Amniotic stem cell (primary cell): Measurements from ENCODE around the gene TEF.
A peak's percentile ranks its signal among the peaks of the same experiment; 100 is the strongest.
"Not testable (repeated sequence)": the region's sequence is repeated elsewhere in the genome, so short reads cannot be mapped to it uniquely, and the experiment has no call there.

Source experiments
- DNase-seq: peaks from one replicate; lab custom pipeline; 2025; lab: John Stamatoyannopoulos, UW

The TEF gene

DNA sequence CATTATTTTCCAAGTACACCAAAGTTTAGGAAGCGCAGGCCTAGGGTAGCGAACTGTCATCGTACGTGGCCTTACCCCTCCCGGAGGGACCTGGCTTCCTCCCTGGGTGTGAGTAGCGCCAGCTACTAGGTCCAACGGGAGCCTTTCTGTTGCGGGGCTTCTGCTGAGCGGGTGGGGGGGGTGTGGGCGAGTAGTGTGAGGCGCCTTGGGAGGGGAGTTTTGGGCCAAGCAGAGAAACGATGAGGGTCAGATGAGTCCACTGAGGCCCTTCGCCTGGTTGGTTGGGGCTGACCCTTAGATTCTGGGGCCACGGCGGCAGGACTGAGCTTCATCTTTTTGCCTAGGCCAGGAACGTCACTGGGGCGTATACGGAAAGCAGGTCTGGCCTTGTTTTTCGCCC is 868 bp downstream of the TEF start:
- no peak for DNase-seq

DNA sequence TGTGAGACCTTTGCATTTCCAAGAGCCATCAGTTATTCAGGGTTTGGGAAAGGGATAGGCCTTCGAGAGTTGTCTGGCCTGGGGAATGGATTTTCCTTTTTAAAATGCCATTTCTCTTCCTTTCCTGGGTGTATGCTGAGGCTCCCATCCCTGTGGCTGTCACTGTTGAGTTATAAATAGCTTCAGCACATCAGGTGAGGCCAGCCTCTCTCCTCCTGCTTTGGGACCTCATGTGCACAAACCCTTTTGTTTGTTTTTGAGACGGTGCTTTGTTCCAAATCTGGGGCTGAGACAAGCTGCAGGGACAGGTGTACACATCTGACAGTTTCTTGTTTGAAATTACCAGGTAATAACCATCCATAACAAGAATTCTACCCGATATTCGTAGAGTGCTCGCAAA is 1.3 kb downstream of the TEF start:
- DNase-seq, result no peak

DNA sequence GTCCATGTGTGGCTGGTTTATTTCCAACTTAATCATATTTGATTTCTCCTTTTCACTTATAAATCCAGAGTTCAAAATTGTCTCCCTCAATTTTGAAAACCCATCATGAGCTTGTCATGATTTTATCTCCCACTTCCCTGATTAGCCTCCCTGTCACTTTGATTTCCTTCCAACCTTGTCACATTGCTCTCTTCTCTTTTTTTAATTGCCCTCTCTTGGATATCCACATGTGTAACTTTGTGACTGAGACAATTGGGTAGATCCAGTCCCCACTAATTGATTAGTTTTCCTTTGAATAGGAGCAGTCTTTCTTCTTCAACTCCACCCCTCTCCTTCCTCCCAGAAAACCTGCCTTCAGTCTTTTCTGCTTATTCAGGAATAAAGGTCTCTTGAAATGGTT is 2.4 kb downstream of the TEF start:
- no peak for DNase-seq

DNA sequence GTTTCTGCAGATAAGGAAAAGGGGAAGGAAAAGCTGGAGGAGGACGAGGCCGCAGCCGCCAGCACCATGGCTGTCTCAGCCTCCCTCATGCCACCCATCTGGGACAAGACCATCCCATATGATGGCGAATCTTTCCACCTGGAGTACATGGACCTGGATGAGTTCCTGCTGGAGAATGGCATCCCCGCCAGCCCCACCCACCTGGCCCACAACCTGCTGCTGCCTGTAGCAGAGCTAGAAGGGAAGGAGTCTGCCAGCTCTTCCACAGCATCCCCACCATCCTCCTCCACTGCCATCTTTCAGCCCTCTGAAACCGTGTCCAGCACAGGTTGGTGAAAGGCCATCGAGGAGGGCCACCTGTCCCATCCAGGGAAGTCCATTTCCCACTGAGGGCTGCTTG is 5.6 kb downstream of the TEF start:
- DNase-seq, result no peak

DNA sequence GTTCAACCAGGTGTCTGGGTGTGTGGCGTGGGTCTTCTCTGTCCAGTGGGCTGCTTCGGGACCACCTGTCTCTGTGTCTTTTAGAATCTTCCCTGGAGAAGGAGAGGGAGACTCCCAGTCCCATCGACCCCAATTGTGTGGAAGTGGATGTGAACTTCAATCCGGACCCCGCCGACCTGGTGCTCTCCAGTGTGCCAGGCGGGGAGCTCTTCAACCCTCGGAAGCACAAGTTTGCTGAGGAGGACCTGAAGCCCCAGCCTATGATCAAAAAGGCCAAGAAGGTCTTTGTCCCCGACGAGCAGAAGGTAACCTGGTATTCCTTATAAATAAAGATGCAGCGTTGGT is 12.2 kb downstream of the TEF start:
- no peak for DNase-seq

DNA sequence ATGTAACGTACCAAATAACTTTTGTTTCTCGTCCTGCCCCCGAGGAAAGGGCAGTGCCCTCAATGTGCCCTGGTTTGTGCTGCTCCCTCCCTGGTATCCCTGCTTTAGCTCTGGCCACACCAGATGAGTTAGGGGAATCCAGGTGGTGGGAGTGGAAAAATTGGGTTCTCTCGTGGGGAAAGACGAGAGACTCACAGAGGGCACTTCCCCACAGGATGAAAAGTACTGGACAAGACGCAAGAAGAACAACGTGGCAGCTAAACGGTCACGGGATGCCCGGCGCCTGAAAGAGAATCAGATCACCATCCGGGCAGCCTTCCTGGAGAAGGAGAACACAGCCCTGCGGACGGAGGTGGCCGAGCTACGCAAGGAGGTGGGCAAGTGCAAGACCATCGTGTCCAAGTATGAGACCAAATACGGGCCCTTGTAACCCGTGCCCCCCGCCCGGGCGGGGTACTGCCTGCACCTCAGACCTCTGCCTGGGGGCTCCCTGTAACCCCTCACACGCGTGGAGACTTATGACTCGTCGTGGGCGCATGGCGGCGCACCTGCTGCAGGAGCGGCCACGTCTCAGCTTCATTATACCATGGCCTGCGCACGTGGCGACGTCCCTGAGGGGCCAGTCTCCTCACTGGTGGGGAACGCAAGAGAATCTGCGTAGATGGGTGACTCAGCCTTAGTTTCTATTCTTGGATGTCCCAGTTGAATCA is 13.9 kb downstream of the TEF start:
- no peak for DNase-seq

DNA sequence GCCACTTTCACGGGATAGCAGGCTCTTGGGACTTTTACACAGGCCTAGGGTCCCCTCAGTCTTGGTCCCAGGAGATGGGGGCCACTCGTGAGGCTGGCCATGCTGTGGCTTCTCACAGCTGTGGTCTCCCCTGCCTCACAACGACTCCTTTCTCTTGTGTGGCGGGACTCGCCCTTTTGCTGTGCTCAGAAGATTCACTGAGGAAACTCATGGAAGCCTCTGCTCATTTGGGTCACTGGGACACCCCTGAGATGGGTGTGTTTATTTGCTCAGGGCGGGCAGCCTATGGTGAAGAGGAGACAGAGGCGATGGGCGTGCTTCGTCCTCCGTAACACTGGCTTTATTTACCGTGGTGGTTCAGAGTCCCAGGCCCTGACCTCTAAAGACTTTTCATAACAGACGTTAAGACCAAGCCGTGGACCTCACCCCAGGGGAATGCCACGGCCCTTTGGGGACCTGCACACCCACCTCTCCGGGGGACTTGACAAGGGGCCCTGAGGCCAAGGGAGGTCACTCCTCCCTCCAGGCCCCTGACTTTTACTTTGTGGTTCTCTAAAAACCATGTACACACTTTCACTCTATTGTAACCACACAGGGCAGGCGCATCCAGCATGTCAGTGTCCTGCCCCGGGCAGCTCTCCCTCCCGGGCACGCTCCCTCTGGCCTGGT is 15.5 kb downstream of the TEF start:
- no peak for DNase-seq

DNA sequence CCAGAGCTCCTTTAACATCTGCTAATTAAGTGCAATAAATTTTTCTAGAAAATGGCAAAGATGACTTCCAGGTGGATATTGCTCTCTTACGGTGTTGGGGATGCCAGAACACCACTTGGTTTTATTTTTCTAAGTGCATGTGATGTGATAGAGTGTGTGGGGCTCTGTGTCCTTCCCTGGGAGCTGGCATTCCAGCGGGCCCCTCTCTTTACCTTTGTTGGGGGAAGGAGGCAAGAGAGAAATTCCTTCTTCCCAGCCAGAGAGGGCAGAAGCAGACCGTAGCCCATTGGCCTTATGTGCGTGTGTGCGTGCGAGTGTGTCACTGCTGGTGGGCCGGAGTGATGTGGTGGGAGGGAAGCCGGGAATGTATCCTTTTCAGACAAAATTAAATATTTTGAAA is 17.2 kb downstream of the TEF start:
- no peak for DNase-seq

DNA sequence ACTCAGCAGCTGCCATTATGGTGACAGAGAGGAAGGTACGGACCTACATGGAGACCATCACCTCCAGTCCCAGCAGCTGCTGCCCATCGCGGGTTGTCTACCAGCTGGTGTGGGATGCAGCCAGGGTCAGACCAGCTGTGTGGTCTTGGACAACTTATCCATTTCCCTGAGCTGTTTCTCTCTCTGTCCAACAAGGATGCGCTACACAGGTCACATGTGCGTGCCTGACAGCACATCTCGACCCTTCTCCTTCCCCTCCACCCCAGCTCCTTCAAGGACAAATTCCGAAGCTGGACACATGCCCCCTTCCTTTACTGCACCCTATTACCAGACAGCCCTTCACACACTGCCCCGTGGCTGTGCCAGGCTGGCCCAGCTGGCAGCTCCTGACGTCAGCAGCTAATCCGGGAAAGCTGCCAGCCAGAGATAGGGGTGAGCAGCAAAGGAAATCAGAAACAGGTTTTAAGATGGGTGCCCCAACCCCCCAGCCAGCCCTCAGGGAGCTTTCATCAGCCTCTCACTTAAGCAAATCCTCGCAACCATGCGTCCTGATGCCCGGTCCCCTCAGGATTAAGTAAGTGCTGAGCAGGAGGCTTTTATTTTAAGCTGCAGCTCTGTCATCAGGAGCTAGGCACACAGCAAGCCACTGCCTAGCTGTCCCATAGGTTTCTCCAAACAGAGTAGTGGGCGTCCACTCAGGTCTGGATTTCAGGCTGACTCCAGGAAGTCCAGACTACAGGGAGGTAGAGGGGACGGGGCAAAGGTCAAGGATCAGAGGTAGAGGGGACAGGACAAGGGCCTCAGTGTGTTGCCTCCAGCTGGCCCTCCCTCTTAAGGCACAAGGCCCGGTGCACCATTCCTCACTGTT is 20.3 kb downstream of the TEF start:
- peak; percentile 75 for DNase-seq

DNA sequence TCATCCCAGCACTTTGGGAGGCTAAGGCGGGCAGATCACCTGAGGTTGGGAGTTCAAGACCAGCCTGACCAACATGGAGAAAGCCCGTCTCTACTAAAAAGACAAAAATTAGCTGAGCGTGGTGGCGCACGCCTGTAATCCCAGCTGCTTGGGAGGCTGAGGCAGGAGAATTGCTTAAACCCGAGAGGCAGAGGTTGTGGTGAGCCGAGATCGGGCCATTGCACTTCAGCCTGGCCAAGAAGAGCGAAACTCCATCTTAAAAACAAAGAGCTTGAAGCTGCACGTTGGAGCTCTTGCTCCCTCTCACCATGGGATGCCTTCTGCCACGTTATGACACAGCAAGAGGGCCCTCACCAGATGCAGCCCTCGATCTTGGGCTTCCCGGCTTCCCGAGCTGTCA is 21.1 kb downstream of the TEF start:
- DNase-seq, result not testable (repeated sequence)

DNA sequence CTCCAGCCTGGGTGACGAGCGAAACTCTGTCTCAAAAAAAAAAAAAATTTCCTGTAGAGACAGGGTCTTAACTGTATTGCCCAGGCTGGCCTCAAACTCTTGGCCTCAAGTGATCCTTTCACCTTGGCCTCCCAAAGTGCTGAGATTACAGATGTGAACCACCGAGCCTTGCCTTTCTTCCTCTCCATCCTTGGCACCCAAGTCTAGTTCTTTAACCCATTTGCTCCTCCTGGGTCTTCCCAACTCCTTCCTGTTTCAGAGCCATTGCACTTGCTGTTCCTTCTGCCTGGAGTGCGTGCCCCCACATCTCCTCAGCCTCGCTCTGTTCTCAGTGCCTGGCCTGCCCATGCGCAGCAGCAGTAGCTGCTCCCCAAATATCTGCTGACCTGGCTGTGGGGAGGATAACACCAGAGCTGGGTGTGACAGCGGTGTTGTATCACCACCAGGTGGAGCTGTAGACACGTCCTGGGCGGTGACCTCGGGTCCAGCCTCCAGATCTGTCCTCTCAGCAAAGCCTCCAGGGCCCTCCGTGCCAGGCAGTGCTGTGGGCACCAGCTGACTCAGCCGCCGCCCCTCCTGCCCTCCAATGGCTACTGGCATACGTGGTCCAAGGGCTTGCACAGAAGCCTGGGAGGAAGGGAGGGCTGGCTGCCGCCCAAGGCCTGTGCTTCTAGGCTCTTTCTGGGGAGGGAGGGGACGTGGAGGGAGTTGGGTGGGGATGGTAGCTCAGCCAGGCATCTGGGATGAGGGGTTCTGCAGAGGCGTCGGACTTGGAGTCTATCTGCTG is 22.0 kb downstream of the TEF start:
- DNase-seq, result peak; percentile 64

DNA sequence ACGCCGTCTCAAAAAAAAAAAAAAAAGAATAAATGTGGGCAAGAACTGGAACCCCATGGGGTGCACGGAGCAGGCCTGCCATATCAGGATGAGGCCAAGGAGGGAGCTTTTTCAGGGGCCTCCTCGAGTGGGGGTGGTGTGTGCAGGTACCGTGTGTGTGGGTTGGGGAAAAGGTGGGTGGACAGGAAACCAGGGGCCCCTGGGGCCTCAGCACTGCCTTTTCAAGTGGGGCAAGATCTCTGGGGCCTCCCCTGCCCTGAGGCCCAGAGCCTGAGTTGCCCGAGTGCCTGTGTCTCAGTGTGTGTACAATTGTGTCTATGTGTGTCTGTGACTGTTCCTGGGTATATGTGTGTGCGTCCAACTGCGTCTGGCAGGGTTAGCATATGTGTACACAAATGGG is 23.8 kb downstream of the TEF start:
- DNase-seq, result no peak

DNA sequence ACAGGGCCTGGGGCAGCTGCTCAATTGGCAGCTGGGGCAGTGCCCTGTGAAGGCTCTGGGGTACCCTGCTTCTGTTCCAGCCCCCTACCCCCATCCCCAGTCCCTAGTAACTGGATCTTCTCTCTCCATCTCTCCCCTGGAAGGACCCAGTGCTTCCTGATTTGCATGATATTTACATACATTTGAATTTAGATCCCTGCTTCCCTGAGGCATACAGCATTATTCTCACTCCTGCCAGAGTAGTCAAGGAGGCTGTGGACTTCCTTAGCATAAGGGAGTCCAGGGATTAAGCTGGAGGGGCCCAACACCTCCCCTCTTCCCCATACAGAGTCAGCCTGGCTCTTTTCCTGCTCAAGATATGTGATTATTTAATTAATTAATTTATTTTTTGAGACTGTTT is 24.7 kb downstream of the TEF start:
- no peak for DNase-seq

DNA sequence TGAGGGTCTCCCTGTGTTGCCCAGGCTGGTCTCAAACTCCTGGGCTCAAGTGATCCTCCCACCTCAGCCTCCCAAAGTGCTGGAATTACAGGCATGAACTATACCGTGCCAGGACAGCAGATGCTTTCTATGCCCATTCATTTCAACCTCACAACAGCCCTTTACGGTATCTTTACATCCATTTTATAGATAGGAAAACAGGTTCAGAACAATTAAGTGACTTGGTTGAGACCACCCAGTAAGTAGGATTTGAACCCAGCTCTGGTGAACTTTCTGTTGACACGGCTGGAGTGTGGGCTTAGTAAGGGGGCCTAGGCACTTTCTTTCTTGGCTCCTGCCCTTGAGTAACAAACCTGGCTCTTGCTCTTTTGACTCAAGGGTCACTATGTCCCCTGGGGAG is 25.7 kb downstream of the TEF start:
- no peak for DNase-seq

DNA sequence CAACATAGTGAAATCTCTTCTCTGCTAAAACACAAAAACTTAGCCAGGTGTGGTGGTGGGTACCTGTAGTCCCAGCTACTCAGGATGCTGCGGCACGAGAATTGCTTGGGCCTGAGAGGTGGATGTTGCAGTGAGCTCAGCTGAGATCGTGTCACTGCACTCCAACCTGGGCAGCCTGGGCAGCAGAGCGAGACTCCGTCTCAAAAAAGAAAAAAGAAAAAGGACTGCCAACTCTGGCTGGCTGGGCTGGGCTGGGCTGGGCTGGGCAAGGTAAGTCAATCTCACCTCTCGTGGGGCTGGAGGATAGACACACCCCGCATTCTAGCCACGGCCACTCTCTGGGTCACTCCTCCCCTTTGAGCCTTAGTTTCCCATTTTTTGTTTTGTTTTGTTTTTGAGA is 26.9 kb downstream of the TEF start:
- no peak for DNase-seq

DNA sequence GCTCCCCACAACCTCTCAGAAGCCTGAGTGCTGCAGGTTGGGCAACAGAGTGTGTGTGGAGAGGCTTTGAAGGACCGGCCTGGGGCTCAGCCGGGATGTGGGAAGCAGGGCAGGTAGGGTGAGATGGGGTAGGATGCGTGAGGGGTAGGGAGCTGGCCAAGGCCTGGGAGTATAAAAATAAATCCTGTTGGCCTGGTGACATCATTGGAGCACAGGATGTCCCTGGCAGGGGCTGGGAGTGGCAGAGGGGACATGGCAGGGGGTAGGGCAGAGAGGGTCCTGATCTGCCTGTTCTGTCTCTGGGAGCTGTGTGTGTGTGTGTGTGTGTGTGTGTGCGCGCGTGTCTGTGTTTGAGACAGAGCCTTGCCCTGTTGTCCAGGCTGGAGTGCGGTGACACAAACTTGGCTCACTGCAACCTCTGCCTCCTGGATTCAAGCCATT is 28.6 kb downstream of the TEF start:
- DNase-seq, result no peak

DNA sequence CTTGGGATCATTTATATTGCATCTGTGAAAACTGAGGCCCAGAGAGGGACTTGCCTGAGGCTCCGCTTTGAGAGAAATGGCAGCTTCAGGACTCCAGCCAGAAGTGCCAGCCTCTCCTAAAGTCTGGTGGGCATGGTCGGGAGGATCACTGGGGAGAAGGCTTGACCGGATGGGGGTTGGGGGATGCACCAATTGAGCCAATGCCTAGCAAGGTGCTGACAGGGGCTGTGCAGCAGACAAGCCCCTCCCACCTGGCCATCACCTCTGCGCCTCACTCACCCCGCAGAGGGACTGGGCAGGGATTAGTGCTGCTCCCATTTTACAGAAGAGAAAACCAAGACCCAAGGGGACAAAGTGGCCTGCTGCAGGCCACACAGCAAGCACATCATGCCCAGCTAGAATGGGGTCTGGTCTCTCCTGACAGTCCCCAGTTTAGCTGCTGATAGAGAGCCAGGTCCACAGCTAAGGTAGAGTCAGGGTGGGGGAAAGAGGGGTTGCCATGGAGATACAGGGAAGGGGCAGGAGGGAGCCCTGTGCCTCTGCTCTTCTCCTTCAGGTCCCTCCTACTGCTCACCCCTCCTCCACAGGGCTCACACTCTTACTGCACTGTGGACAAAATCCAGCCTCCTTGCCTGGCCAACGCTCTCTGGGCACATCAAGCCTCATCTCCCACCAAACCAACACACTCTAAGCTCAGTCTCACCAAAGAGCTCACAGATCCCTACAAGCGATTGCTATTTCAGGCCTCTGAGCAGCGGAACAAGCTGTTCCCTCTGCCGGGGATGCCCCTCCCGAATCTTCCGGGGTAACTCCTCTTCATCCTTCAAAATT is 29.5 kb downstream of the TEF start:
- no peak for DNase-seq

DNA sequence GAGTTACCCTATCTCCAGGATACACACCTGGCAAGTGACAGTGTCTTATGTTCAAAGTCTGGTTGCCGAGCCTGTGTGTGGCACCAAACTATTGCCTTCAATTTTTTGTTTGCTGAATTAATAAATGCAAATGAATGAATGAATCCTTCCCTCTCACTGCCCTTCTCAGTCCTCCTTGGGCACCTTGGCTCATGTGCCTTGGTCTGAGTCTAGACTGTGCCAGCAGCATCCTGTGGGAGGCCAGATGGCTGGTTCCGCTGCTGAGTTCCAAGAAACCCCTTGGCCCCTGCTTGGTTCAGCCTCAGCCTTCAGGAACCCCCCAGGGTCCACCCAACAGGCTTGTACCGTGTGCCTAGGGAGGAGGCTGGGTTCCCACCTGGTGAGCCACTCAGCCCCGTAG is 33.8 kb downstream of the TEF start:
- DNase-seq, result no peak

DNA sequence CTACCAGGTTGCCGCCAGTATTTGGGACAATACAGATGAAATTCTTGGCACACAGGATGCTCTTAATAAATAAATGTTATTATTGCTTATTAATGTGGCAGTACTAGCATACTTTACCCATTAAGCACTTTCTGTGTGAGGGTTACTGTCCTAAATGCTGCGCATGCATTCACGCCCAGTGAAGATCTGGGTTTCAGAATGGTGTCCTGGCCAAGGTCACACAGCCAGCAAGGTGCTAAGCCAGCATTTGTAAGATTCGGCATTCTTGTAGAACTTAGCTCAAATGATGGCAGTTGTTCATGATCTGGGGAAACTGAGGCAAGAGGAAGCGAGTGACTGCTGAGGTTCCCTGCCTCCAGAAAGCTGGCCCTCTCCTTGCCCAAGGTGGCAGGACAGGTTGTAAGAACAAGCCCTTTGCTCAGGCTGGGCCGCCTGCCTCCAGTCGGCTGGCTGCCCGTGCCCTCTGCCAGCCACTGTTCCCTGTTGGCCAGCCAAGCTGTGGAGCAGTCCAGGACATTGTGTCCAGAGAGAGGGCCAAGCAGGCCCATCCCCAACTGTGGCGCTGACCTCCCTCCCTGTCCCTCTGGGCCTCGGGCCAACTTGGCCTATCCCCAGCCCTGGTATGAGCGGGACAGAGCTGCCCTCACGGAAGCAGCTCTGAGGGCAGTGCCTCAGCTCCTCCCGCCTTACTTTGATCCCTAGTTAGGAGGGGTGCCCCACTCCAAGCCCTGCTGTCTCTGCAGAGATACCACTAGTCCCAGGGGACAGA is 36.1 kb downstream of the TEF start:
- no peak for DNase-seq

DNA sequence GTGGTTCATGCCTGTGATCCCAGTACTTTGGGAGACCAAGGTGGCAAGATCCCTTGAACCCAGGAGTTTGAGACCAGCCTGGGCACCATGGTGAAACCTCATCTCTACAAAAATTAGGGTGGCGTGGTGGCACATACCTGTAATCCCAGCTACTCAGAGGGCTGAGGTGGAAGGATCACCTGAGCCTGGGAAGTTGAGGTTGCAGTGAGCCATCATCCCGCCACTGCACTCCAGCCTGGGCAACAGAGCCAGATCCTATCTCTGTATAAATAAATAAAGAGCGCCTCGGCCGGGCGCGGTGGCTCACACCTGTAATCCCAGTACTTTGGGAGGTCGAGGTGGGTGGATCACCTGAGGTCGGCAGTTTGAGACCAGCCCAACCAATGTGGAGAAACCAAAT is 37.0 kb downstream of the TEF start:
- no peak for DNase-seq
